ENCODE measurements around the gene GAD2. TPM values are rescaled to one million over a fixed set of nuclear protein-coding genes. Genes with fewer than 3 reads are reported as not detected.

Gene GAD2
- total and polyA plus RNA-seq, 10 donors = not detected

- no peaks in the 10 kb centered on the region for H3K9me3 ChIP-seq
- WGBS, 5 donors = 19 to 32% (median 24%) methylated on average over 11 of the region's 11 CpGs
- TF ChIP-seq POLR2A (IDR thresholded peaks at IDR 0.05) (no peak), POLR2AphosphoS5 (IDR thresholded peaks at IDR 0.05) (no peak)
- no peak overlapping the region for H3K27ac ChIP-seq
- H3K36me3 ChIP-seq = no peaks in the 10 kb centered on the region
- peaks cover 19 to 39% (median 37%) of the 10 kb centered on the region in 6 donors for H3K4me1 ChIP-seq
- intact Hi-C loops (cut with DNase I; ENCODE audit: low total_unique reads) = no loop called here
- DNase-seq = no peak
- H3K4me3 ChIP-seq = no peak overlapping the region
- peaks cover 19 to 100% (median 83%) of the 10 kb centered on the region in 7 donors for H3K27me3 ChIP-seq (replicated peaks in 1 of 7)
Measured at GRCh38 chr10:26213157-26213800, 3.3 kb upstream of the GAD2 start.

- DNase-seq = no peak
- Histone ChIP-seq H3K4me1 (peaks cover 19 to 43% (median 37%) of the 10 kb centered on the region in 6 donors), H3K27ac (no peak overlapping the region), H3K9me3 (no peaks in the 10 kb centered on the region), H3K36me3 (no peaks in the 10 kb centered on the region), H3K4me3 (no peak overlapping the region), H3K27me3 (replicated peaks in 1 of 7) (peaks cover 19 to 100% (median 88%) of the 10 kb centered on the region in 7 donors)
- TF ChIP-seq CTCF (IDR thresholded peaks at IDR 0.05 in 8 of 11, conservative IDR thresholded peaks at IDR 0.05 in 3 of 11) (no peak), POLR2A (IDR thresholded peaks at IDR 0.05) (no peak), POLR2AphosphoS5 (IDR thresholded peaks at IDR 0.05) (no peak)
- 4 to 12% (median 8%) methylated on average over 7 of the region's 7 CpGs for WGBS, 5 donors
- intact Hi-C loops (cut with DNase I; ENCODE audit: low total_unique reads) = no loop called here
Measured at GRCh38 chr10:26214004-26214403, 2.6 kb upstream of the GAD2 start.

GRCh38 chr10:26214551-26215395 is 1.8 kb upstream of the GAD2 start:
- Histone ChIP-seq H3K27me3 (replicated peaks in 1 of 7) (peaks cover 19 to 100% (median 92%) of the 10 kb centered on the region in 7 donors), H3K9me3 (no peaks in the 10 kb centered on the region), H3K27ac (no peak overlapping the region), H3K4me1 (peaks cover 19 to 43% (median 37%) of the 10 kb centered on the region in 6 donors), H3K4me3 (peak overlapping the region in 6 of 8 donors; percentile 6 to 51 (median 20)), H3K36me3 (no peaks in the 10 kb centered on the region)
- intact Hi-C loops (cut with DNase I; ENCODE audit: low total_unique reads) = no loop called here
- DNase-seq = no peak
- 2 to 4% (median 3%) methylated on average over 23 to 34 of the region's 34 CpGs for WGBS, 5 donors
- no peak for TF ChIP-seq POLR2AphosphoS5 (IDR thresholded peaks at IDR 0.05)
- TF ChIP-seq POLR2A (IDR thresholded peaks at IDR 0.05) = no peak
- no peak for TF ChIP-seq CTCF (IDR thresholded peaks at IDR 0.05 in 8 of 11, conservative IDR thresholded peaks at IDR 0.05 in 3 of 11)

GRCh38 chr10:26215396-26215934 is 1.1 kb upstream of the GAD2 start:
- Histone ChIP-seq H3K27me3 (replicated peaks in 1 of 7) (peaks cover 19 to 100% (median 98%) of the 10 kb centered on the region in 7 donors), H3K4me1 (peaks cover 19 to 43% (median 37%) of the 10 kb centered on the region in 6 donors), H3K36me3 (no peaks in the 10 kb centered on the region), H3K9me3 (no peaks in the 10 kb centered on the region), H3K4me3 (peak overlapping the region in 7 of 8 donors; percentile 6 to 51 (median 20)), H3K27ac (no peak overlapping the region)
- no peak for DNase-seq
- intact Hi-C loops (cut with DNase I; ENCODE audit: low total_unique reads) = no loop called here
- TF ChIP-seq POLR2AphosphoS5 (IDR thresholded peaks at IDR 0.05) (no peak), POLR2A (IDR thresholded peaks at IDR 0.05) (no peak), CTCF (IDR thresholded peaks at IDR 0.05 in 8 of 11, conservative IDR thresholded peaks at IDR 0.05 in 3 of 11) (no peak)
- 2 to 6% (median 3%) methylated on average over 31 of the region's 31 CpGs for WGBS, 5 donors
